Liver (tissue), 9 donors: ENCODE data around the gene PER1. TPM values are rescaled to one million over a fixed set of nuclear protein-coding genes. Genes with fewer than 3 reads are reported as not detected.
A peak's percentile ranks its signal among the peaks of the same experiment; 100 is the strongest.

ENCODE experiments used
- DNase-seq: peaks from one replicate; pipeline ENCODE4 v3.0.0-alpha.2; 2017; ENCODE audit warnings: low spot score
- H3K27ac ChIP-seq, 2 donors: one replicate each; pipeline ENCODE4 v1.7.0; 2013; ENCODE audit warnings: inconsistent platforms in 2 of 2, low read length in 2 of 2, control low read depth in 1 of 2, low read depth in 1 of 2, mild to moderate bottlenecking in 1 of 2
- H3K27me3 ChIP-seq, 4 donors: one replicate each; pipeline versions ENCODE4 v1.6.1 to v1.7.0; 2013; ENCODE audit warnings: low read length in 3 of 4, inconsistent platforms in 1 of 4, mild to moderate bottlenecking in 1 of 4, moderate library complexity in 1 of 4; ENCODE audit not compliant: control insufficient read depth in 4 of 4, insufficient read depth in 4 of 4
- H3K36me3 ChIP-seq, 4 donors: one replicate each; pipeline versions ENCODE4 v1.6.1 to v1.7.0; 2013; ENCODE audit warnings: low read length in 3 of 4, mild to moderate bottlenecking in 3 of 4, low read depth in 1 of 4, moderate library complexity in 1 of 4; ENCODE audit not compliant: control insufficient read depth in 4 of 4, insufficient read depth in 3 of 4
- H3K4me1 ChIP-seq, 4 donors: one replicate each; pipeline versions ENCODE4 v1.6.1 to v1.7.0; 2013; ENCODE audit warnings: low read length in 3 of 4, mild to moderate bottlenecking in 3 of 4, moderate library complexity in 1 of 4; ENCODE audit not compliant: control insufficient read depth in 4 of 4, insufficient read depth in 4 of 4
- H3K4me3 ChIP-seq, 3 donors: one replicate each; pipeline versions ENCODE4 v1.6.1 to v1.7.0; 2013; ENCODE audit warnings: low read length in 3 of 3, control low read depth in 1 of 3, low read depth in 1 of 3, mild to moderate bottlenecking in 1 of 3
- H3K9ac ChIP-seq, 2 donors: one replicate each; pipeline ENCODE4 v1.7.0; 2013; ENCODE audit warnings: low read length in 2 of 2, mild to moderate bottlenecking in 2 of 2, moderate library complexity in 2 of 2, control low read depth in 1 of 2, low read depth in 1 of 2
- H3K9me3 ChIP-seq, 4 donors: one replicate each; pipeline versions ENCODE4 v1.6.1 to v1.7.0; 2013; ENCODE audit warnings: low read length in 3 of 4; ENCODE audit not compliant: control insufficient read depth in 4 of 4
- FOXA1 ChIP-seq: IDR thresholded peaks from 2 replicates; pipeline ENCODE4 v1.6.1; 2016; ENCODE audit warnings: antibody characterized with exemption
- FOXA2 ChIP-seq: IDR thresholded peaks from 2 replicates; pipeline ENCODE4 v1.6.1; 2016; ENCODE audit warnings: antibody characterized with exemption
- JUND ChIP-seq, 2 donors: IDR thresholded peaks; 2 replicates each; pipeline ENCODE4 v1.6.1; 2016; ENCODE audit warnings: antibody characterized with exemption in 2 of 2
- YY1 ChIP-seq: IDR thresholded peaks from 2 replicates; pipeline ENCODE4 v1.6.1; 2016; ENCODE audit warnings: antibody characterized with exemption, mild to moderate bottlenecking
- WGBS: extraction: QIAGEN DNeasy Blood & Tissue Kit; methylation state at CpG from one replicate; pipeline ENCODE4 v1.1.7; 2013; 5-methylcytosine and 5-hydroxymethylcytosine counted together
- polyA plus RNA-seq, 2 donors: library from polyadenylated mRNA; stranded (reverse) in 1 of 2; unstranded in 1 of 2; fragments of 200-250 nt in 1 of 2; fragments of >200 nt in 1 of 2; fragmentation: Nextera tagmentation in 1 of 2; extraction: Ambion mirVana in 1 of 2; gene quantifications; one replicate each; pipeline versions ENCODE4 v1.2.1 to v1.2.3, GENCODE V29; 2013 to 2015
- total RNA-seq, 2 donors: library from RNA; depleted of rRNA; stranded (reverse); fragments of >200 nt; gene quantifications; one replicate each; pipeline ENCODE4 v1.2.3, GENCODE V29; 2014
- TF ChIP-seq, protein P1 (sequence below): fragments of 150-350 bp; IDR thresholded peaks from 2 replicates; pipeline ENCODE4 v1.5.1; 2017; ENCODE audit warnings: improper control_type of control experiment, low read depth, low read length; ENCODE audit not compliant: missing input control
- TF ChIP-seq, protein P2 (sequence below): IDR thresholded peaks from 2 replicates; pipeline ENCODE4 v1.6.1; 2016; ENCODE audit warnings: antibody characterized with exemption
- donor health status: healthy.
- donor health status: healthy.
- donor health status: healthy.
- donor health status: healthy.
- donor health status: healthy.

Gene PER1
- total and polyA plus RNA-seq, 4 donors, result 10.1 to 71.6 (median 29.7) TPM

DNA sequence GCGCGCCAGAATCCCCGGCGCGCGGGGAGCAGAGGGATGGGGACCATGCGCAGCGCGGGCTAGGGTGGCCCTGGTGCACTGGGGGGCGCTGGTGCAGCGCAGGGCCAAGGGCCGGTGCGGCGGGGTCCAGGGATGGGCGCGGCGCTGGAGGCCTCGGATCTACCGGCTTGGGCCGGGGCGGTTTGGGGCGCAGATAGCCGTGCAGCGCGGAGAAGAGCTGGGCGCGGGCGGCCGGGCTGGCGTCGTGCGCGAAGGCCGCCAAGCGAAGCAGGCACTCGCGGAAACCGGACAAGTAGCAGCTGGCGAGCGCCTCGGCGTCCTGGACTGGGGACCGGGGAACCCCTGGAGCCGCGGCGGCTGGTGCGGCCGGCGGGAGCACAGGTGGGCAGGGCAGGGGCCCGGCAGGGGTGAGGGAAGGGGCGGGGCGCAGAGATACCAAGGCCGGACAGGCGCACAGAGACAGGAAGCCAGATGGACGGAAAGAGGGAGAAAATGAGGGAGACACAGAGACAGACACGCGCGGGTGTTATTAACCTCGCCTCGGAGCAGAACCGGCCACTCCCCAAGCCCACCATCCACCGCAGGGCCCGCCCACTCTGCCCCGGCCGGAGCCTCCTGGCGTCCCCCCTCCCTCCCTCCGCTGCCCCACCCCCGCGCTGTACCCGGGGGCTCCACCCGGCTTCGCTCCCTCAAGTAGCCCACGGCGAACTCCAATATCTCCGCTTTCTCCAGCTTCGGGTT, 30.4 kb downstream of the PER1 start:
- WGBS, result 2% methylated on average over 76 of the region's 76 CpGs
- DNase-seq, result no peak
- TF ChIP-seq, protein P1, sequence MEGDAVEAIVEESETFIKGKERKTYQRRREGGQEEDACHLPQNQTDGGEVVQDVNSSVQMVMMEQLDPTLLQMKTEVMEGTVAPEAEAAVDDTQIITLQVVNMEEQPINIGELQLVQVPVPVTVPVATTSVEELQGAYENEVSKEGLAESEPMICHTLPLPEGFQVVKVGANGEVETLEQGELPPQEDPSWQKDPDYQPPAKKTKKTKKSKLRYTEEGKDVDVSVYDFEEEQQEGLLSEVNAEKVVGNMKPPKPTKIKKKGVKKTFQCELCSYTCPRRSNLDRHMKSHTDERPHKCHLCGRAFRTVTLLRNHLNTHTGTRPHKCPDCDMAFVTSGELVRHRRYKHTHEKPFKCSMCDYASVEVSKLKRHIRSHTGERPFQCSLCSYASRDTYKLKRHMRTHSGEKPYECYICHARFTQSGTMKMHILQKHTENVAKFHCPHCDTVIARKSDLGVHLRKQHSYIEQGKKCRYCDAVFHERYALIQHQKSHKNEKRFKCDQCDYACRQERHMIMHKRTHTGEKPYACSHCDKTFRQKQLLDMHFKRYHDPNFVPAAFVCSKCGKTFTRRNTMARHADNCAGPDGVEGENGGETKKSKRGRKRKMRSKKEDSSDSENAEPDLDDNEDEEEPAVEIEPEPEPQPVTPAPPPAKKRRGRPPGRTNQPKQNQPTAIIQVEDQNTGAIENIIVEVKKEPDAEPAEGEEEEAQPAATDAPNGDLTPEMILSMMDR, result peak; percentile 23
- no peak for TF ChIP-seq JUND (IDR thresholded peaks at IDR 0.05)
- Histone ChIP-seq H3K9me3 (no peaks in the 10 kb centered on the region), H3K36me3 (no peaks in the 10 kb centered on the region), H3K27ac (no peak overlapping the region), H3K4me1 (peaks cover 28 to 83% (median 69%) of the 10 kb centered on the region in 4 donors), H3K4me3 (peak overlapping the region in 2 of 3 donors; percentile 15 to 40), H3K9ac (no peak overlapping the region), H3K27me3 (peaks cover 4 to 16% (median 6%) of the 10 kb centered on the region in 4 donors)

DNA sequence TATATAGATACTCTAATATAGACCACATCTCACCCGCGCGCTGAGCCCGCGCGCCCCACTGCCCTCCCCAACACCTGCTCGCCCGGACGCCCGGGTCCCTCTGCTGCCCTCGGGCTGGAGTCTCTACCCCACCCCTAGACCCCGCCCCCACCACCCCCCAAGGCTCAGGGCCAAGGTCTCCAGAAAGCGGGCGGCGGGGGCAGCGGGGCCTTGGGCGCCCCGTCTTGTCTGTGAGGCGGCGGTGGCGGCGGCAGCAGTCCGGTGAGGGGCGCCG, 30.9 kb downstream of the PER1 start:
- WGBS, result 3% methylated on average over 25 of the region's 25 CpGs
- TF ChIP-seq FOXA1 (no peak), YY1 (no peak)
- DNase-seq, result no peak
- Histone ChIP-seq H3K27me3 (peaks cover 2 to 21% (median 6%) of the 10 kb centered on the region in 4 donors), H3K9ac (no peak overlapping the region), H3K4me1 (peaks cover 28 to 79% (median 68%) of the 10 kb centered on the region in 4 donors), H3K27ac (no peak overlapping the region), H3K4me3 (peak overlapping the region in 1 of 3 donors; percentile 40), H3K36me3 (no peaks in the 10 kb centered on the region), H3K9me3 (no peaks in the 10 kb centered on the region)

DNA sequence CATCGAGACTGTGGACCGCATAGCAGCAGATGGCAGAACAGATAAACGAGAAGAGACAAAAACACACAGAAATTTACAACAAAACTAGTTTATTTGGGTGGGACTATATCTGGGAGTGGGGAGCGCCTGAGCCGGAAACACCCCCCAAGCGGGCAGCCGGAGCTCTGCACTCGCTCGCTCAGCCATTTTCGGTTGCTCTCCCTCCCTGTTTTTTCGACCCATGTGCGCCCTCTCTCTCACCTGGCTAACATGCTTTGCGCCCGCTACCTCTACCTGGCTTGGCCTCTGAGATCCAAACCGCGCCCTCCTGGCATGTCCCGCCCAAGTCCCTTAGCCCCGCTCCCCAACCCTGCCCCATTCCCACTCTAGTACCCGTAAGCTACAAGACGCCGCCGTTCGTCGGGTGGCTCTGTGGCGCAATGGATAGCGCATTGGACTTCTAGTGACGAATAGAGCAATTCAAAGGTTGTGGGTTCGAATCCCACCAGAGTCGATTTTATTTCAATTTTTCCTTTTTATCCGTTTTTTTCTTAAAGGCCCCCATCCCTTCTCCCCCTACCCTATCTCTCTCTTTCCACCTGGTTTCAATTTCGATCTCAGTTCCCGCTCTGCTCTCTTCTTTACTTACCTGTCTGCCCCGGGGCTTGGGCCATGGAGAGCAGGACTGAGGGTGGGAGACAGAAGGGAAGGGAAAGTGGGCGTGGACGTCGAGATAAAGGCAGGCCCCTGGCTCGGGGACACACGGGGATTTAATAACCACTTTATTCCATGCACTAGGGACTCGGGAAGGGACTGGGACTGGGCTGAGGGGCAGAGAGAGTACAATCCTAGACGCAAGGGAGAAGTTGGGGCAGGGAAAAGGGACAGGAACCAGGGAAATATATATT, 31.4 kb downstream of the PER1 start:
- H3K9me3 ChIP-seq, result no peaks in the 10 kb centered on the region
- 2% methylated on average over 40 of the region's 40 CpGs for WGBS
- no peaks in the 10 kb centered on the region for H3K36me3 ChIP-seq
- H3K4me3 ChIP-seq, result peak overlapping the region; percentile 0 to 40 (median 16)
- no peak overlapping the region for H3K9ac ChIP-seq
- TF ChIP-seq FOXA2, result no peak
- TF ChIP-seq, protein P2, sequence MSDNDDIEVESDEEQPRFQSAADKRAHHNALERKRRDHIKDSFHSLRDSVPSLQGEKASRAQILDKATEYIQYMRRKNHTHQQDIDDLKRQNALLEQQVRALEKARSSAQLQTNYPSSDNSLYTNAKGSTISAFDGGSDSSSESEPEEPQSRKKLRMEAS, result peak; percentile 27
- TF ChIP-seq, protein P1, result peak; percentile 27
- peaks cover 3 to 26% (median 6%) of the 10 kb centered on the region in 4 donors for H3K27me3 ChIP-seq
- no peak overlapping the region for H3K27ac ChIP-seq
- DNase-seq, result peak; percentile 73
- peaks cover 27 to 73% (median 63%) of the 10 kb centered on the region in 4 donors for H3K4me1 ChIP-seq
